ENCODE measurements around the gene CHMP4A. TPM values are rescaled to one million over a fixed set of nuclear protein-coding genes. Genes with fewer than 3 reads are reported as not detected.

The CHMP4A gene
- total and polyA plus RNA-seq, 2 of the 13 experiments (the other 11 are each of a cell fraction or from before 2014, with no cell fraction given), result 83.6 to 113 TPM

DNA sequence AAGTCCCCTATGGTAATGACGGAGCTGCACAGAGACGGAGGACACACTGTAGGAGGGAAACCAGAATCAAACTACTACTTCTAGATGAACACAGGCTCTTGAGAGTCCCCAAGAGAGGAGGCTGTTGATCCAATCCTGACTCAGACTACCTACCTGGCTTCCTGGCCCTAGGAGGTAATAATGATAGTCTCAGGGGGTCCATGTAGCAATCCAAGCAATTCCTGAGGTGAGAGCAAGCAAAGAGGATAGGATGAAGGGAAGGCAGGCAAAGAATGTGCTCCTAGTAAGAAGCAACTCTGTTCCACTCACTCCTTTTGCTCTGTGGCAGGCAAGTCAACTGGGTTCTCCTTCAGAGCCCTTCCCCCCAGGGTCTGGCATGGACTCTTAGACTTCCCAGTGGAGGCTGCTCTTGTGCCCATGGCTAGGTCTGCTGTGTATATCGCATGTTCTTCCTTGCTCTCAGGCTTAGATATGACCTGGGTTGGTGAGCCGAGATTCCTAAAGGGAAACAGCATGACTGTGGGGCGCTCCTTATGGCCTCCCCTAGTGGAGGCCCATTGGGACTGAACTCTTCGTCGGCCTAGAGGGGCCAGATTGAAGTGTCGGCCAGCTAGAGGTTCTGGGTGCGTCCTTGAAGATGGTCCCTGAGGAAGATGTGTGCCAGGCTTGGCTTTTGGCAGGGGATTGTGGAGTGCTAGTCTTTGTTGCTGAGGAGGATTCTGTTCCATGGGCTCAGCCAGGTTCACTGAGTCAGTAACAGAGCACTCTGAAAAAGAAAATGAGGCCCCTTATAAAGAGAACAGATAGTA is 27.0 kb upstream of the CHMP4A start:
- H3K27ac ChIP-seq (ENCODE audit: extremely low read length, insufficient read depth, low read length), result no peak overlapping the region
- H3K4me1 ChIP-seq (ENCODE audit: insufficient read depth, low read length), result peaks cover 45% of the 10 kb centered on the region
- H3K4me2 ChIP-seq (ENCODE audit: low read depth, low read length), result no peak overlapping the region
- WGBS (ENCODE audit: low lambda C conversion rate), result 97% methylated on average over 9 of the region's 9 CpGs
- CTCF ChIA-PET (ENCODE audit: low intra/inter-chr PET ratio, low total read pairs), result interaction anchor here (1.3 kb wide), 1 partner anchor 56 kb away, joined by 3 read pairs; no protein-coding TSS in a partner anchor
- H3K4me3 ChIP-seq (replicated peaks in 1 of 3; ENCODE audit: insufficient read depth in 1 of 3, low read depth in 2 of 3, low read length in 3 of 3), result no peak overlapping the region
- H3K9ac ChIP-seq (ENCODE audit: insufficient read depth, low read depth, low read length), result no peak overlapping the region
- intact Hi-C loops (cut with micrococcal nuclease; ENCODE audit: unreplicated experiment) (no loop called here), in situ Hi-C loops (cut with HindIII; ENCODE audit: extremely low pct_ligation_motif_present, low pct_unique_long_range_greater_than_20kb) (loop anchor here (5.0 to 10.0 kb wide), 2 partner anchors 57 to 194 kb away; partner anchors contain the start of genes DHRS1 and NOP9)
- H3K9me3 ChIP-seq (ENCODE audit: low read length), result no peaks in the 10 kb centered on the region
- ATAC-seq (no peak), FAIRE-seq (no peak), DNase-seq (ENCODE audit: low spot score) (no peak)
- no peaks in the 10 kb centered on the region; a peak in 1 of 5 replicates for H3K27me3 ChIP-seq (ENCODE audit: control insufficient read depth in 1 of 2, insufficient read depth in 2 of 2, low read length in 2 of 2)
- H3K36me3 ChIP-seq (replicated peaks in 1 of 2; ENCODE audit: control insufficient read depth in 1 of 2, insufficient read depth in 2 of 2, low read length in 2 of 2), result peaks cover 41 to 58% of the 10 kb centered on the region in 2 experiments
- no peak overlapping the region for H2AFZ ChIP-seq (ENCODE audit: low read length)
- no TSS peak for BruUV-seq (replicated peaks)
- peaks cover 12% of the 10 kb centered on the region for H3K79me2 ChIP-seq (ENCODE audit: insufficient read depth, low read length)
- POLR2A ChIA-PET, result interaction anchor here (0.7 to 18.0 kb wide), 9 partner anchors 7 to 190 kb away, joined by 4 to 850 read pairs (median 62); partner anchors contain the start of genes CBLN3, CHMP4A, CIDEB and DCAF11
- 0 out of 2 replicates have a peak, but pooled peaks cover 3% of the 10 kb centered on the region for H4K20me1 ChIP-seq (ENCODE audit: insufficient read depth, low read length)
- TF ChIP-seq ZNF333 (CRISPR knock-in tag; IDR thresholded peaks at IDR 0.05; ENCODE audit: borderline replicate concordance), result 0 out of 2 replicates have a peak, but pooled peaks have one; percentile 78
- peak; percentile 87; the same call in 1 of the 2 replicates for TF ChIP-seq ATRX (CRISPR knock-in tag; IDR thresholded peaks at IDR 0.05; ENCODE audit: borderline replicate concordance)
- TF ChIP-seq RBFOX2 (IDR thresholded peaks at IDR 0.05; ENCODE audit: low read depth, low read length), result peak; percentile 40; the same call in 1 of the 2 replicates
- no peak for TF ChIP-seq MED13 (CRISPR knock-in tag; IDR thresholded peaks at IDR 0.05)
- TF ChIP-seq FOXO1 (CRISPR knock-in tag; IDR thresholded peaks at IDR 0.05), result peak; percentile 35; the same call in 1 of the 2 replicates
- TF ChIP-seq, protein P1, sequence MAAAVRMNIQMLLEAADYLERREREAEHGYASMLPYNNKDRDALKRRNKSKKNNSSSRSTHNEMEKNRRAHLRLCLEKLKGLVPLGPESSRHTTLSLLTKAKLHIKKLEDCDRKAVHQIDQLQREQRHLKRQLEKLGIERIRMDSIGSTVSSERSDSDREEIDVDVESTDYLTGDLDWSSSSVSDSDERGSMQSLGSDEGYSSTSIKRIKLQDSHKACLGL (CRISPR knock-in tag; IDR thresholded peaks at IDR 0.05), result peak; percentile 71; the same call in 1 of the 2 replicates
- TF ChIP-seq CAMTA2 (CRISPR knock-in tag; IDR thresholded peaks at IDR 0.05; ENCODE audit: borderline replicate concordance), result no peak
- 0 out of 2 replicates have a peak, but pooled peaks have one; percentile 10 for TF ChIP-seq NFYC (CRISPR knock-in tag; IDR thresholded peaks at IDR 0.05)
- TF ChIP-seq, protein P2, sequence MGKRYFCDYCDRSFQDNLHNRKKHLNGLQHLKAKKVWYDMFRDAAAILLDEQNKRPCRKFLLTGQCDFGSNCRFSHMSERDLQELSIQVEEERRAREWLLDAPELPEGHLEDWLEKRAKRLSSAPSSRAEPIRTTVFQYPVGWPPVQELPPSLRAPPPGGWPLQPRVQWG (CRISPR knock-in tag; IDR thresholded peaks at IDR 0.05; ENCODE audit: borderline replicate concordance, low read depth), result no peak
- TF ChIP-seq SSRP1 (CRISPR knock-in tag; IDR thresholded peaks at IDR 0.05), result peak; percentile 92
- TF ChIP-seq ZNF891 (CRISPR knock-in tag; IDR thresholded peaks at IDR 0.05), result no peak
- TF ChIP-seq, protein P3, sequence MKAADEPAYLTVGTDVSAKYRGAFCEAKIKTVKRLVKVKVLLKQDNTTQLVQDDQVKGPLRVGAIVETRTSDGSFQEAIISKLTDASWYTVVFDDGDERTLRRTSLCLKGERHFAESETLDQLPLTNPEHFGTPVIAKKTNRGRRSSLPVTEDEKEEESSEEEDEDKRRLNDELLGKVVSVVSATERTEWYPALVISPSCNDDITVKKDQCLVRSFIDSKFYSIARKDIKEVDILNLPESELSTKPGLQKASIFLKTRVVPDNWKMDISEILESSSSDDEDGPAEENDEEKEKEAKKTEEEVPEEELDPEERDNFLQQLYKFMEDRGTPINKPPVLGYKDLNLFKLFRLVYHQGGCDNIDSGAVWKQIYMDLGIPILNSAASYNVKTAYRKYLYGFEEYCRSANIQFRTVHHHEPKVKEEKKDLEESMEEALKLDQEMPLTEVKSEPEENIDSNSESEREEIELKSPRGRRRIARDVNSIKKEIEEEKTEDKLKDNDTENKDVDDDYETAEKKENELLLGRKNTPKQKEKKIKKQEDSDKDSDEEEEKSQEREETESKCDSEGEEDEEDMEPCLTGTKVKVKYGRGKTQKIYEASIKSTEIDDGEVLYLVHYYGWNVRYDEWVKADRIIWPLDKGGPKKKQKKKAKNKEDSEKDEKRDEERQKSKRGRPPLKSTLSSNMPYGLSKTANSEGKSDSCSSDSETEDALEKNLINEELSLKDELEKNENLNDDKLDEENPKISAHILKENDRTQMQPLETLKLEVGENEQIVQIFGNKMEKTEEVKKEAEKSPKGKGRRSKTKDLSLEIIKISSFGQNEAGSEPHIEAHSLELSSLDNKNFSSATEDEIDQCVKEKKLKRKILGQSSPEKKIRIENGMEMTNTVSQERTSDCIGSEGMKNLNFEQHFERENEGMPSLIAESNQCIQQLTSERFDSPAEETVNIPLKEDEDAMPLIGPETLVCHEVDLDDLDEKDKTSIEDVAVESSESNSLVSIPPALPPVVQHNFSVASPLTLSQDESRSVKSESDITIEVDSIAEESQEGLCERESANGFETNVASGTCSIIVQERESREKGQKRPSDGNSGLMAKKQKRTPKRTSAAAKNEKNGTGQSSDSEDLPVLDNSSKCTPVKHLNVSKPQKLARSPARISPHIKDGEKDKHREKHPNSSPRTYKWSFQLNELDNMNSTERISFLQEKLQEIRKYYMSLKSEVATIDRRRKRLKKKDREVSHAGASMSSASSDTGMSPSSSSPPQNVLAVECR (CRISPR knock-in tag; IDR thresholded peaks at IDR 0.05; ENCODE audit: borderline replicate concordance), result 0 out of 2 replicates have a peak, but pooled peaks have one; percentile 22
- peak; percentile 22; the same call in 1 of the 2 replicates for TF ChIP-seq BORCS8-MEF2B (CRISPR knock-in tag; IDR thresholded peaks at IDR 0.05)
- peak; percentile 77; the same call in 1 of the 2 replicates for TF ChIP-seq PAF1 (CRISPR knock-in tag; IDR thresholded peaks at IDR 0.05)
- no peak for TF ChIP-seq ZNF253 (CRISPR knock-in tag; IDR thresholded peaks at IDR 0.05; ENCODE audit: borderline replicate concordance)
- TF ChIP-seq NFE2L1 (CRISPR knock-in tag; IDR thresholded peaks at IDR 0.05; ENCODE audit: borderline replicate concordance), result peak; percentile 71; the same call in 1 of the 2 replicates
- no peak for TF ChIP-seq ZFP36L1 (CRISPR knock-in tag; IDR thresholded peaks at IDR 0.05)
- peak; percentile 23; the same call in 1 of the 2 replicates for TF ChIP-seq ZNF224 (CRISPR knock-in tag; IDR thresholded peaks at IDR 0.05)
- TF ChIP-seq IRX3 (CRISPR knock-in tag; IDR thresholded peaks at IDR 0.05; ENCODE audit: borderline replicate concordance, low read depth), result 0 out of 2 replicates have a peak, but pooled peaks have one; percentile 37

All from HepG2 (cell line).